Endothelial cell of umbilical vein (primary cell): ENCODE measurements around the gene ZNF888.

Experiments
- EZH2 ChIP-seq: IDR thresholded peaks from 2 replicates; pipeline ENCODE4 v1.6.1; 2012; ENCODE audit warnings: borderline replicate concordance, low read depth, mild to moderate bottlenecking, moderate library complexity, low read length, inconsistent platforms; ENCODE audit not compliant: severe bottlenecking
- FOS ChIP-seq: IDR thresholded peaks from 2 replicates; pipeline ENCODE4 v1.6.1; 2011; ENCODE audit warnings: mild to moderate bottlenecking, low read length, moderate library complexity, borderline replicate concordance; ENCODE audit not compliant: insufficient read depth
- GATA2 ChIP-seq: IDR thresholded peaks from 2 replicates; pipeline ENCODE4 v1.7.0; 2011; ENCODE audit warnings: low read depth, mild to moderate bottlenecking, moderate library complexity, mixed read lengths, low read length; ENCODE audit not compliant: insufficient read length, insufficient read depth
- JUN ChIP-seq: IDR thresholded peaks from 2 replicates; pipeline ENCODE4 v1.6.1; 2011; ENCODE audit warnings: borderline replicate concordance, low read depth; ENCODE audit not compliant: insufficient read length, insufficient read depth
- MYC ChIP-seq: IDR thresholded peaks from one replicate; pipeline ENCODE4 v1.6.1; 2011; ENCODE audit warnings: mild to moderate bottlenecking, low read depth, low read length
- POLR2A ChIP-seq: IDR thresholded peaks from 2 replicates; pipeline ENCODE4 v1.6.1; 2012; ENCODE audit warnings: low read depth, mild to moderate bottlenecking, control low read depth, low read length
- POLR2AphosphoS5 ChIP-seq: IDR thresholded peaks from 2 replicates; pipeline ENCODE4 v1.6.1; 2012; ENCODE audit warnings: low read depth, mild to moderate bottlenecking, control low read depth, low read length, moderate library complexity; ENCODE audit not compliant: insufficient read depth
- TF ChIP-seq, protein P1 (sequence below), 2 donors: IDR thresholded peaks; 1 replicate in 1 of 2; 2 replicates in 1 of 2; pipeline ENCODE4 v1.5.1; 2011; ENCODE audit warnings: low read length in 2 of 2, mild to moderate bottlenecking in 2 of 2, moderate library complexity in 2 of 2, control low read depth in 1 of 2, inconsistent platforms in 1 of 2, low read depth in 1 of 2; ENCODE audit not compliant: insufficient read depth in 1 of 2; ENCODE audit errors: extremely low read depth in 1 of 2
- TF ChIP-seq, protein P2 (sequence below): IDR thresholded peaks from 2 replicates; pipeline ENCODE4 v1.6.1; 2011; ENCODE audit not compliant: insufficient read depth, insufficient read length

DNA sequence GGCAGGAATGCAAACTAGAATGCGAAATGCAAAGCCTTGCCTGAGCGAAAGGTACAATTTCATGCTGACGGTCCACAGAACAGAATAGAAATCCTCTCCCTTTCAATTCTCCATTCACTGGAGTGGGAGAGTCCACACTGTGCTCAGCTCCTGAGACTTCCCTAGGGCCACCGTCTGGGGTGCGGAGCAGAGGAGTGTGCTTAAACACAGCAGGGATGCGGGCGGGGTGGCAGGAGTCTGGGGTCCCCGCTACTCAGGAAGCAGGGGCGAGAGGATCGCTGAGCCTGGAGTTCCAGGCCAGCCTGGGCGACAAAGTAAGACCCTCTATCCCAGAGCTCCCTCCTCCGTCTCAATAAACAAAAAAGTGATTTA, 40.0 kb upstream of the ZNF888 start:
- TF ChIP-seq, protein P1, sequence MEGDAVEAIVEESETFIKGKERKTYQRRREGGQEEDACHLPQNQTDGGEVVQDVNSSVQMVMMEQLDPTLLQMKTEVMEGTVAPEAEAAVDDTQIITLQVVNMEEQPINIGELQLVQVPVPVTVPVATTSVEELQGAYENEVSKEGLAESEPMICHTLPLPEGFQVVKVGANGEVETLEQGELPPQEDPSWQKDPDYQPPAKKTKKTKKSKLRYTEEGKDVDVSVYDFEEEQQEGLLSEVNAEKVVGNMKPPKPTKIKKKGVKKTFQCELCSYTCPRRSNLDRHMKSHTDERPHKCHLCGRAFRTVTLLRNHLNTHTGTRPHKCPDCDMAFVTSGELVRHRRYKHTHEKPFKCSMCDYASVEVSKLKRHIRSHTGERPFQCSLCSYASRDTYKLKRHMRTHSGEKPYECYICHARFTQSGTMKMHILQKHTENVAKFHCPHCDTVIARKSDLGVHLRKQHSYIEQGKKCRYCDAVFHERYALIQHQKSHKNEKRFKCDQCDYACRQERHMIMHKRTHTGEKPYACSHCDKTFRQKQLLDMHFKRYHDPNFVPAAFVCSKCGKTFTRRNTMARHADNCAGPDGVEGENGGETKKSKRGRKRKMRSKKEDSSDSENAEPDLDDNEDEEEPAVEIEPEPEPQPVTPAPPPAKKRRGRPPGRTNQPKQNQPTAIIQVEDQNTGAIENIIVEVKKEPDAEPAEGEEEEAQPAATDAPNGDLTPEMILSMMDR (IDR thresholded peaks at IDR 0.05; ENCODE audit: extremely low read depth in 1 of 2, insufficient read depth in 1 of 2, low read depth in 1 of 2, low read length in 2 of 2): no peak
- no peak for TF ChIP-seq POLR2A
- no peak for TF ChIP-seq EZH2
- no peak for TF ChIP-seq MYC
- TF ChIP-seq FOS: no peak
- TF ChIP-seq POLR2AphosphoS5: no peak
- no peak for TF ChIP-seq JUN
- TF ChIP-seq GATA2: no peak
- TF ChIP-seq, protein P2, sequence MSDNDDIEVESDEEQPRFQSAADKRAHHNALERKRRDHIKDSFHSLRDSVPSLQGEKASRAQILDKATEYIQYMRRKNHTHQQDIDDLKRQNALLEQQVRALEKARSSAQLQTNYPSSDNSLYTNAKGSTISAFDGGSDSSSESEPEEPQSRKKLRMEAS: no peak
